ENCODE results near the gene ZCCHC13. TPM values are rescaled to one million over a fixed set of nuclear protein-coding genes. Genes with fewer than 3 reads are reported as not detected.

ZCCHC13 gene
- total RNA-seq = not detected in 2 replicates

GRCh38 chrX:74304016-74304415 lies at the start of gene ZCCHC13:
TSS of gene ZCCHC13 (plus strand) at chrX:74304180. CDS start at chrX:74304267, 87 bp downstream.

Other genes with a start within 250 kb of the ZCCHC13 start
- gene SLC16A2, start 117.3 kb downstream of the ZCCHC13 start, total RNA-seq = 12.1 and 24.3 TPM in 2 replicates